IPS-15b (cell line): ENCODE data around the gene ITCH.
"Not testable (repeated sequence)": the region's sequence is repeated elsewhere in the genome, so short reads cannot be mapped to it uniquely, and the experiment has no call there.

Source experiments
- H3K27me3 ChIP-seq: one replicate; pipeline ENCODE4 v1.6.1; 2013; ENCODE audit warnings: low read length; ENCODE audit not compliant: control insufficient read depth, insufficient read depth
- H3K36me3 ChIP-seq: one replicate; pipeline ENCODE4 v1.6.1; 2013; ENCODE audit warnings: low read length; ENCODE audit not compliant: control insufficient read depth, insufficient read depth
- H3K4me1 ChIP-seq: one replicate; pipeline ENCODE4 v1.6.1; 2013; ENCODE audit warnings: mild to moderate bottlenecking, low read length; ENCODE audit not compliant: control insufficient read depth, insufficient read depth
- H3K4me3 ChIP-seq: one replicate; pipeline ENCODE4 v1.5.1; 2013; ENCODE audit warnings: low read depth, low read length
- H3K9ac ChIP-seq: one replicate; pipeline ENCODE4 v1.6.1; 2013; ENCODE audit warnings: low read depth, mild to moderate bottlenecking, low read length
- H3K9me3 ChIP-seq: one replicate; pipeline ENCODE4 v1.6.1; 2013; ENCODE audit warnings: mild to moderate bottlenecking, low read length; ENCODE audit not compliant: control insufficient read depth, insufficient read depth

ITCH gene

GRCh38 chr20:34519841-34520240 is 156.8 kb downstream of the ITCH start:
- H3K9ac ChIP-seq, H3K4me1 ChIP-seq, H3K36me3 ChIP-seq, H3K27me3 ChIP-seq, H3K4me3 ChIP-seq, H3K9me3 ChIP-seq: not testable (repeated sequence)

- peaks cover 4% of the 10 kb centered on the region for H3K4me1 ChIP-seq
- H3K27me3 ChIP-seq = no peaks in the 10 kb centered on the region
- H3K9me3 ChIP-seq = no peaks in the 10 kb centered on the region
- peaks cover 10% of the 10 kb centered on the region for H3K36me3 ChIP-seq
- no peak overlapping the region for H3K9ac ChIP-seq
- H3K4me3 ChIP-seq = no peak overlapping the region
These were observed 160.1 kb downstream of the ITCH start for GRCh38 chr20:34522969-34523871.

GRCh38 chr20:34524426-34524825 is 161.4 kb downstream of the ITCH start:
- H3K36me3 ChIP-seq = peaks cover 17% of the 10 kb centered on the region
- no peak overlapping the region for H3K4me3 ChIP-seq
- peaks cover 4% of the 10 kb centered on the region for H3K4me1 ChIP-seq
- no peaks in the 10 kb centered on the region for H3K27me3 ChIP-seq
- H3K9me3 ChIP-seq = no peaks in the 10 kb centered on the region
- H3K9ac ChIP-seq = no peak overlapping the region

DNA sequence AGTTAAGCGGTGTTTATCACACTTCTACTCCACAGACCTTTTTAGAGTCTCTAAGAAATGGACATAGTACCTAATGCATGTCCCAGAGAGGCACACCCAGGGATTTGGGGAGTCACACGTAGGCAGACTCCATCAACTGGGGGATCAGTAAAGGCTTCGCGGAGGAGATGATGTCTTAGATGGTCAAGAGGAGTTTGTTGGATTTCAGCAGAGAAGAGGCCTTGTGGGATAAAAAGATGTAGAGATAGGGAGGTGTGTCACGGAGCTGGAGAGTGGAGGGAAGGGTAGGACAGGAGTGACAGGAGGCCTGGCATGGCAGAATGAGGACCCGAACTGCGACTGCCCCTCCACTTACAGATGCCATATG is 162.3 kb downstream of the ITCH start:
- H3K36me3 ChIP-seq = peaks cover 23% of the 10 kb centered on the region
- H3K9ac ChIP-seq = no peak overlapping the region
- peaks cover 4% of the 10 kb centered on the region for H3K4me1 ChIP-seq
- no peaks in the 10 kb centered on the region for H3K9me3 ChIP-seq
- H3K27me3 ChIP-seq = no peaks in the 10 kb centered on the region
- no peak overlapping the region for H3K4me3 ChIP-seq

GRCh38 chr20:34525709-34526416 is 162.8 kb downstream of the ITCH start:
- Histone ChIP-seq H3K27me3 (no peaks in the 10 kb centered on the region), H3K9ac (no peak overlapping the region), H3K4me1 (peaks cover 4% of the 10 kb centered on the region), H3K36me3 (peaks cover 28% of the 10 kb centered on the region), H3K4me3 (no peak overlapping the region), H3K9me3 (no peaks in the 10 kb centered on the region)

- H3K36me3 ChIP-seq = peaks cover 28% of the 10 kb centered on the region
- peaks cover 4% of the 10 kb centered on the region for H3K4me1 ChIP-seq
- no peaks in the 10 kb centered on the region for H3K9me3 ChIP-seq
- H3K27me3 ChIP-seq = no peaks in the 10 kb centered on the region
- no peak overlapping the region for H3K9ac ChIP-seq
- no peak overlapping the region for H3K4me3 ChIP-seq
These were observed 163.4 kb downstream of the ITCH start for GRCh38 chr20:34526466-34526865.

GRCh38 chr20:34527016-34527415 is 163.9 kb downstream of the ITCH start:
- Histone ChIP-seq H3K4me3 (no peak overlapping the region), H3K27me3 (no peaks in the 10 kb centered on the region), H3K36me3 (peaks cover 28% of the 10 kb centered on the region), H3K9ac (no peak overlapping the region), H3K9me3 (no peaks in the 10 kb centered on the region), H3K4me1 (peaks cover 4% of the 10 kb centered on the region)

GRCh38 chr20:34528921-34529297 is 165.8 kb downstream of the ITCH start:
- no peaks in the 10 kb centered on the region for H3K27me3 ChIP-seq
- H3K4me1 ChIP-seq = no peaks in the 10 kb centered on the region
- H3K9ac ChIP-seq = no peak overlapping the region
- peaks cover 38% of the 10 kb centered on the region for H3K36me3 ChIP-seq
- no peak overlapping the region for H3K4me3 ChIP-seq
- H3K9me3 ChIP-seq = no peaks in the 10 kb centered on the region

DNA sequence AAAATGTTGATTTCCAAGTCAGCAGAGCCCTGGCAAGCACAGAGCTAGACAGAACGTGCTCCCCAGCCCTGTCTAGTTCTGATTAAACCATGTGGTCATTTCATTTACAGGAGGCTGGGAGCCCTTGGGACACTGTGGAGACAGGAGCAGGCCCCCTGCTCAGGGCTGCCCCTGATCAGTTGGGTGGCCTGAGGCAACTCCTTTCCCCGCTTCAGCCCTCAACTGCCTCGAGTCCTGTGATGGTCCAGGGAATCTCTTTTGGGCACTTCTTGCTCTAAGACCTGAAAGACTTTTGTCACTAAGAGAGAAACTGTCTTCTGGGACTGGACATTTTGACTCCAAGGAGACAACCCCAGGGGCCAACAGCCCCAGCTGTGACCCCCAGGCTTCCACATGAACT is 166.7 kb downstream of the ITCH start:
- Histone ChIP-seq H3K4me3 (no peak overlapping the region), H3K4me1 (no peaks in the 10 kb centered on the region), H3K9ac (no peak overlapping the region), H3K36me3 (peaks cover 38% of the 10 kb centered on the region), H3K27me3 (no peaks in the 10 kb centered on the region), H3K9me3 (no peaks in the 10 kb centered on the region)

GRCh38 chr20:34530342-34530741 is 167.3 kb downstream of the ITCH start:
- no peak overlapping the region for H3K4me3 ChIP-seq
- peaks cover 41% of the 10 kb centered on the region for H3K36me3 ChIP-seq
- no peaks in the 10 kb centered on the region for H3K27me3 ChIP-seq
- H3K9ac ChIP-seq = no peak overlapping the region
- H3K9me3 ChIP-seq = no peaks in the 10 kb centered on the region
- H3K4me1 ChIP-seq = no peaks in the 10 kb centered on the region

GRCh38 chr20:34531608-34532265 is 168.7 kb downstream of the ITCH start:
- Histone ChIP-seq H3K4me1 (no peaks in the 10 kb centered on the region), H3K27me3 (no peaks in the 10 kb centered on the region), H3K9ac (no peak overlapping the region), H3K36me3 (peaks cover 42% of the 10 kb centered on the region), H3K9me3 (no peaks in the 10 kb centered on the region), H3K4me3 (no peak overlapping the region)
